ENCODE results near the gene PAX5.

PAX5 gene

DNA sequence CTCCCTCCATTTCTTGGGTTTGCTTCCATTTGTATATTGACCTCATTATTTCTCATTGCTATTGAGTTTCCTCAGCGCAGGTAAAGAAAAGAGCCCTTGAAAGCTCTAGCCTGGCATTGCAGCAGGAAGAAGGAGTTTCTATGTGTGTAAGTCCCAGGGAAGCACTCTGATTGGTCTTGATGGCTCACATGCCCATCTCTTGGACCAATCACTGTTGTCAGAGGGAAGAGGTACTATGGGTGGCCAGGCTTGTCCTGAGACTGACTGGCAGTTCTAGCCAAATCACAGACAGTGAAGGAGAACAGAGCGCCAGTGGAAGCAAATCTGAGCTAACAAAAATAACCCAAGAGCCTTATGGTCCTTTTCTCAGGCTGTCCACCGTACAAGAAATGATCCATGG, 219.0 kb downstream of the PAX5 start:
- ChIA-PET CTCF (interaction anchor here (0.6 to 0.9 kb wide), 2 partner anchors 181 to 288 kb away, joined by 3 read pairs; no protein-coding TSS in a partner anchor), POLR2A (no interaction called here)
- H3K4me1 ChIP-seq (ENCODE audit: control insufficient read depth, insufficient read depth, low read length) = no peaks in the 10 kb centered on the region
- no peak for TF ChIP-seq ZNF16 (tag by site-specific recombination; IDR thresholded peaks at IDR 0.05; ENCODE audit: low read depth)
- TF ChIP-seq ZNF530 (tag by site-specific recombination; IDR thresholded peaks at IDR 0.05; ENCODE audit: low read depth) = no peak
- no peak for TF ChIP-seq ZNF24 (tag by site-specific recombination; IDR thresholded peaks at IDR 0.05)
- TF ChIP-seq, protein P1, sequence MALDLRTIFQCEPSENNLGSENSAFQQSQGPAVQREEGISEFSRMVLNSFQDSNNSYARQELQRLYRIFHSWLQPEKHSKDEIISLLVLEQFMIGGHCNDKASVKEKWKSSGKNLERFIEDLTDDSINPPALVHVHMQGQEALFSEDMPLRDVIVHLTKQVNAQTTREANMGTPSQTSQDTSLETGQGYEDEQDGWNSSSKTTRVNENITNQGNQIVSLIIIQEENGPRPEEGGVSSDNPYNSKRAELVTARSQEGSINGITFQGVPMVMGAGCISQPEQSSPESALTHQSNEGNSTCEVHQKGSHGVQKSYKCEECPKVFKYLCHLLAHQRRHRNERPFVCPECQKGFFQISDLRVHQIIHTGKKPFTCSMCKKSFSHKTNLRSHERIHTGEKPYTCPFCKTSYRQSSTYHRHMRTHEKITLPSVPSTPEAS (tag by site-specific recombination; IDR thresholded peaks at IDR 0.05) = no peak
- TF ChIP-seq, protein P2, sequence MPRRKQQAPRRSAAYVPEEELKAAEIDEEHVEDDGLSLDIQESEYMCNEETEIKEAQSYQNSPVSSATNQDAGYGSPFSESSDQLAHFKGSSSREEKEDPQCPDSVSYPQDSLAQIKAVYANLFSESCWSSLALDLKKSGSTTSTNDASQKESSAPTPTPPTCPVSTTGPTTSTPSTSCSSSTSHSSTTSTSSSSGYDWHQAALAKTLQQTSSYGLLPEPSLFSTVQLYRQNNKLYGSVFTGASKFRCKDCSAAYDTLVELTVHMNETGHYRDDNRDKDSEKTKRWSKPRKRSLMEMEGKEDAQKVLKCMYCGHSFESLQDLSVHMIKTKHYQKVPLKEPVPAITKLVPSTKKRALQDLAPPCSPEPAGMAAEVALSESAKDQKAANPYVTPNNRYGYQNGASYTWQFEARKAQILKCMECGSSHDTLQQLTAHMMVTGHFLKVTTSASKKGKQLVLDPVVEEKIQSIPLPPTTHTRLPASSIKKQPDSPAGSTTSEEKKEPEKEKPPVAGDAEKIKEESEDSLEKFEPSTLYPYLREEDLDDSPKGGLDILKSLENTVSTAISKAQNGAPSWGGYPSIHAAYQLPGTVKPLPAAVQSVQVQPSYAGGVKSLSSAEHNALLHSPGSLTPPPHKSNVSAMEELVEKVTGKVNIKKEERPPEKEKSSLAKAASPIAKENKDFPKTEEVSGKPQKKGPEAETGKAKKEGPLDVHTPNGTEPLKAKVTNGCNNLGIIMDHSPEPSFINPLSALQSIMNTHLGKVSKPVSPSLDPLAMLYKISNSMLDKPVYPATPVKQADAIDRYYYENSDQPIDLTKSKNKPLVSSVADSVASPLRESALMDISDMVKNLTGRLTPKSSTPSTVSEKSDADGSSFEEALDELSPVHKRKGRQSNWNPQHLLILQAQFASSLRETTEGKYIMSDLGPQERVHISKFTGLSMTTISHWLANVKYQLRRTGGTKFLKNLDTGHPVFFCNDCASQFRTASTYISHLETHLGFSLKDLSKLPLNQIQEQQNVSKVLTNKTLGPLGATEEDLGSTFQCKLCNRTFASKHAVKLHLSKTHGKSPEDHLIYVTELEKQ (tag by site-specific recombination; IDR thresholded peaks at IDR 0.05; ENCODE audit: borderline replicate concordance) = no peak
- no peak for TF ChIP-seq ZSCAN23 (tag by site-specific recombination; IDR thresholded peaks at IDR 0.05)
- TF ChIP-seq SALL2 (tag by site-specific recombination; IDR thresholded peaks at IDR 0.05; ENCODE audit: borderline replicate concordance) = no peak
- TF ChIP-seq, protein P3, sequence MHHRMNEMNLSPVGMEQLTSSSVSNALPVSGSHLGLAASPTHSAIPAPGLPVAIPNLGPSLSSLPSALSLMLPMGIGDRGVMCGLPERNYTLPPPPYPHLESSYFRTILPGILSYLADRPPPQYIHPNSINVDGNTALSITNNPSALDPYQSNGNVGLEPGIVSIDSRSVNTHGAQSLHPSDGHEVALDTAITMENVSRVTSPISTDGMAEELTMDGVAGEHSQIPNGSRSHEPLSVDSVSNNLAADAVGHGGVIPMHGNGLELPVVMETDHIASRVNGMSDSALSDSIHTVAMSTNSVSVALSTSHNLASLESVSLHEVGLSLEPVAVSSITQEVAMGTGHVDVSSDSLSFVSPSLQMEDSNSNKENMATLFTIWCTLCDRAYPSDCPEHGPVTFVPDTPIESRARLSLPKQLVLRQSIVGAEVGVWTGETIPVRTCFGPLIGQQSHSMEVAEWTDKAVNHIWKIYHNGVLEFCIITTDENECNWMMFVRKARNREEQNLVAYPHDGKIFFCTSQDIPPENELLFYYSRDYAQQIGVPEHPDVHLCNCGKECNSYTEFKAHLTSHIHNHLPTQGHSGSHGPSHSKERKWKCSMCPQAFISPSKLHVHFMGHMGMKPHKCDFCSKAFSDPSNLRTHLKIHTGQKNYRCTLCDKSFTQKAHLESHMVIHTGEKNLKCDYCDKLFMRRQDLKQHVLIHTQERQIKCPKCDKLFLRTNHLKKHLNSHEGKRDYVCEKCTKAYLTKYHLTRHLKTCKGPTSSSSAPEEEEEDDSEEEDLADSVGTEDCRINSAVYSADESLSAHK (tag by site-specific recombination; IDR thresholded peaks at IDR 0.05) = no peak
- no peak for TF ChIP-seq ZBTB20 (tag by site-specific recombination; IDR thresholded peaks at IDR 0.05)
- no peak for TF ChIP-seq ZNF555 (tag by site-specific recombination; conservative IDR thresholded peaks at IDR 0.05)
- TF ChIP-seq ZNF354C (tag by site-specific recombination; IDR thresholded peaks at IDR 0.05; ENCODE audit: borderline replicate concordance, low read depth) = no peak
- H3K9me3 ChIP-seq (ENCODE audit: control insufficient read depth, insufficient read depth, low read depth, low read length) = no peaks in the 10 kb centered on the region
- no peak overlapping the region for H3K4me3 ChIP-seq (ENCODE audit: low read depth, low read length)
- no peak overlapping the region for H3K27ac ChIP-seq (ENCODE audit: extremely low read depth, low read depth, low read length)
- no peaks in the 10 kb centered on the region for H3K36me3 ChIP-seq (ENCODE audit: control insufficient read depth in 2 of 2, insufficient read depth in 1 of 2, low read length in 2 of 2)

DNA sequence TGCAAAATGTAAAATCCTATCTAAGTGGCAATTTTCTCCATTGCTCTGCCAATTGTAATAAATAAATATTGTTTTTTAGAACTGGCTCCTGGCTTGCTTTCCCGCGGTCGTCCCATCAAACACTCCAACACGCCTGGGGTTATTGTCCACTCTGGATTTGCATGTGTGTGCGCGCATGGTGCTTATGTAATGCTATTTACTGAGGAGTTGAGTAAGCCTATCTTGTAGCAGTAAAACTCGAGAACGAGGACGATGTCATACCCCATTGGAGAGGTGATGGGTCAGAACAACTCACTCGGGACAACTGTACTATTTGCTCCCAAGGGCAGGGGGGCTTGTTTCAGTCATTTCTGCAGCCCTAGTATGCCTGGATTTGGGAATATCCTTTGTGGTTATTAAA, 220.9 kb downstream of the PAX5 start:
- Histone ChIP-seq H3K9me3 (ENCODE audit: control insufficient read depth, insufficient read depth, low read depth, low read length) (no peaks in the 10 kb centered on the region), H3K4me1 (ENCODE audit: control insufficient read depth, insufficient read depth, low read length) (no peaks in the 10 kb centered on the region), H3K4me3 (ENCODE audit: low read depth, low read length) (no peak overlapping the region), H3K27ac (ENCODE audit: extremely low read depth, low read depth, low read length) (no peak overlapping the region), H3K36me3 (ENCODE audit: control insufficient read depth in 2 of 2, insufficient read depth in 1 of 2, low read length in 2 of 2) (no peaks in the 10 kb centered on the region)
- POLR2A ChIA-PET = no interaction called here
- CTCF ChIA-PET = no interaction called here
- no peak for TF ChIP-seq ZBTB1 (tag by site-specific recombination; IDR thresholded peaks at IDR 0.05)
- TF ChIP-seq ZFP37 (tag by site-specific recombination; IDR thresholded peaks at IDR 0.05) = no peak
- no peak for TF ChIP-seq ZNF169 (tag by site-specific recombination; IDR thresholded peaks at IDR 0.05)
- TF ChIP-seq ZNF121 (tag by site-specific recombination; IDR thresholded peaks at IDR 0.05) = no peak
- no peak for TF ChIP-seq ZFP69B (tag by site-specific recombination; IDR thresholded peaks at IDR 0.05)
- TF ChIP-seq, protein P4, sequence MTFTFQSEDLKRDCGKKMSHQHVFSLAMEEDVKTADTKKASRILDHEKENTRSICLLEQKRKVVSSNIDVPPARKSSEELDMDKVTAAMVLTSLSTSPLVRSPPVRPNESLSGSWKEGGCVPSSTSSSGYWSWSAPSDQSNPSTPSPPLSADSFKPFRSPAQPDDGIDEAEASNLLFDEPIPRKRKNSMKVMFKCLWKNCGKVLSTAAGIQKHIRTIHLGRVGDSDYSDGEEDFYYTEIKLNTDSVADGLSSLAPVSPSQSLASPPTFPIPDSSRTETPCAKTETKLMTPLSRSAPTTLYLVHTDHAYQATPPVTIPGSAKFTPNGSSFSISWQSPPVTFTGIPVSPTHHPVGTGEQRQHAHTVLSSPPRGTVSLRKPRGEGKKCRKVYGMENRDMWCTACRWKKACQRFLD (tag by site-specific recombination; IDR thresholded peaks at IDR 0.05) = no peak
- no peak for TF ChIP-seq ZBTB17 (tag by site-specific recombination; IDR thresholded peaks at IDR 0.05)
- no peak for TF ChIP-seq PBX3 (CRISPR knock-in tag; IDR thresholded peaks at IDR 0.05)
- TF ChIP-seq WT1 (tag by site-specific recombination; IDR thresholded peaks at IDR 0.05) = no peak
- no peak for TF ChIP-seq ZNF654 (tag by site-specific recombination; IDR thresholded peaks at IDR 0.05; ENCODE audit: low read depth)
- TF ChIP-seq, protein P5, sequence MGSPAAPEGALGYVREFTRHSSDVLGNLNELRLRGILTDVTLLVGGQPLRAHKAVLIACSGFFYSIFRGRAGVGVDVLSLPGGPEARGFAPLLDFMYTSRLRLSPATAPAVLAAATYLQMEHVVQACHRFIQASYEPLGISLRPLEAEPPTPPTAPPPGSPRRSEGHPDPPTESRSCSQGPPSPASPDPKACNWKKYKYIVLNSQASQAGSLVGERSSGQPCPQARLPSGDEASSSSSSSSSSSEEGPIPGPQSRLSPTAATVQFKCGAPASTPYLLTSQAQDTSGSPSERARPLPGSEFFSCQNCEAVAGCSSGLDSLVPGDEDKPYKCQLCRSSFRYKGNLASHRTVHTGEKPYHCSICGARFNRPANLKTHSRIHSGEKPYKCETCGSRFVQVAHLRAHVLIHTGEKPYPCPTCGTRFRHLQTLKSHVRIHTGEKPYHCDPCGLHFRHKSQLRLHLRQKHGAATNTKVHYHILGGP (tag by site-specific recombination; IDR thresholded peaks at IDR 0.05) = no peak
- no peak for TF ChIP-seq ZNF629 (tag by site-specific recombination; IDR thresholded peaks at IDR 0.05)
- TF ChIP-seq SCRT2 (tag by site-specific recombination; IDR thresholded peaks at IDR 0.05) = no peak
- no peak for TF ChIP-seq ZNF623 (tag by site-specific recombination; IDR thresholded peaks at IDR 0.05)
- TF ChIP-seq ZNF239 (tag by site-specific recombination; IDR thresholded peaks at IDR 0.05) = no peak

Data from HEK293 (cell line).